Measurements from ENCODE around the gene CRAMP1. TPM values are rescaled to one million over a fixed set of nuclear protein-coding genes. Genes with fewer than 3 reads are reported as not detected.

The CRAMP1 gene, protein sequence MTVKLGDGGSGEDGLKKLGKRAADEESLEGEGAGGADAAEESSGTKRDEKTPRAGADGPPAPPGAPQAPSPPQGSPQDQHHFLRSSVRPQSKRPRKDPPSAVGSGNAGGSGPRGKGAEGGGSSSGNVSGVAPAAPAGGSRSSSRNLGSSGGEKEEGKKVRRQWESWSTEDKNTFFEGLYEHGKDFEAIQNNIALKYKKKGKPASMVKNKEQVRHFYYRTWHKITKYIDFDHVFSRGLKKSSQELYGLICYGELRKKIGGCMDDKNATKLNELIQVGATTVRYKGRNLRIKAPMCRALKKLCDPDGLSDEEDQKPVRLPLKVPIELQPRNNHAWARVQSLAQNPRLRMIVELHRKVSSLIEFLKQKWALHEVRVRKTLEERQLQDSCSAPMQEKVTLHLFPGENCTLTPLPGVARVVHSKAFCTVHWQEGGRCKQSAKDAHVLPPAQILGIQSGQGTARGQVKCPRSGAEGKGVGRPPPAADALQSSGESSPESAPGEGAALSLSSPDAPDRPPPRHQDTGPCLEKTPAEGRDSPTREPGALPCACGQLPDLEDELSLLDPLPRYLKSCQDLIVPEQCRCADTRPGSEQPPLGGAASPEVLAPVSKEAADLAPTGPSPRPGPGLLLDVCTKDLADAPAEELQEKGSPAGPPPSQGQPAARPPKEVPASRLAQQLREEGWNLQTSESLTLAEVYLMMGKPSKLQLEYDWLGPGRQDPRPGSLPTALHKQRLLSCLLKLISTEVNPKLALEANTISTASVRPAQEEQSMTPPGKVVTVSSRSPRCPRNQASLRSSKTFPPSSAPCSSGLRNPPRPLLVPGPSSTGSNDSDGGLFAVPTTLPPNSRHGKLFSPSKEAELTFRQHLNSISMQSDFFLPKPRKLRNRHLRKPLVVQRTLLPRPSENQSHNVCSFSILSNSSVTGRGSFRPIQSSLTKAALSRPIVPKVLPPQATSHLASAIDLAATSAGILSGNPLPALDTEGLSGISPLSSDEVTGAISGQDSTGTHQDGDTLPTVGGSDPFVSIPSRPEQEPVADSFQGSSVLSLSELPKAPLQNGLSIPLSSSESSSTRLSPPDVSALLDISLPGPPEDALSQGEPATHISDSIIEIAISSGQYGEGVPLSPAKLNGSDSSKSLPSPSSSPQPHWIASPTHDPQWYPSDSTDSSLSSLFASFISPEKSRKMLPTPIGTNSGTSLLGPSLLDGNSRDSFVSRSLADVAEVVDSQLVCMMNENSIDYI (N-terminal part only)
- 5.2 TPM for total RNA-seq

DNA sequence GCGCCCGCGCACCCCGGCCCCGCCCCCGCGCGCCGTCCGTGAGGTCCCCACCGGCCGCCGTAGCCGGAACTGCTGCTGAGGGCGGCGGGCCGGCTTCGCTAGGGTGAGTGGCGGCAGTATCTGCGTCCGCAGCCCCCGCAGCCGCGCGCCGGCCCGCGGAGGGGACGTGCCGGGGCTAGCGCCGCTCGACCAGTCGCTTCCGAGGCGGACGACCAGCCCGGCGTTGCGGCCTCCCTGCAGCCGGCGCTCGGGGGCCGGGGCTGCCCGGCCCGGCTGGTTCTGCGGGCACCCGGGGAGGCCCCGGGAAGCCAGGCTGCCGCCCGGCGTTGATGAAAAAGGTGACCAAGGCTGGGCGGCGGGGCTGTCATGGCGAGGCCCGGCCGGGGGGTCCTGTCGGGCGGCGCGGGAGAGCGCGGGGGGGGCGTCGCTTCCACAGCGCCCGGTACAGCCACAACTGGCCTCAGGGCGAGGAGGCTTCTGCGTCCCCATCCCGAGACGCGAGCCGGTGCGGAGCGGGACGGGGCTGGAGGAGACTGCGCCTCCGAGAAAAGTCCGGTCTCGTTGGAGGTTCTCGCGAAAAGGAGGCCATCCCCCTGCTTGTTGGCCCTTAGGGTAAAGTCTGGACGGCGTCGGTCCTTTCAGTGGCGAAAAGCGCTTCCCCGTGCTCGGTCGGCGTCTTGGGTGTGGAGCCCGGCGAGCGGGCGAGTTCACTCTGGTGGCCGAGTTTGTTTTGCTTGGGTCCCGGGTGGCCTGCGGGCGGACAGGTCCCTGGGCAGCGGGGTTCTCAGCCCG is at the start of gene CRAMP1:
Gene CRAMP1, plus strand, starts transcription at position 41 of the 792 bp plus-strand sequence. CDS start 2,280 bp downstream, outside the sequence.
- no peaks in the 10 kb centered on the region for H3K9me3 ChIP-seq (ENCODE audit: control insufficient read depth in 3 of 3, low read length in 3 of 3)

DNA sequence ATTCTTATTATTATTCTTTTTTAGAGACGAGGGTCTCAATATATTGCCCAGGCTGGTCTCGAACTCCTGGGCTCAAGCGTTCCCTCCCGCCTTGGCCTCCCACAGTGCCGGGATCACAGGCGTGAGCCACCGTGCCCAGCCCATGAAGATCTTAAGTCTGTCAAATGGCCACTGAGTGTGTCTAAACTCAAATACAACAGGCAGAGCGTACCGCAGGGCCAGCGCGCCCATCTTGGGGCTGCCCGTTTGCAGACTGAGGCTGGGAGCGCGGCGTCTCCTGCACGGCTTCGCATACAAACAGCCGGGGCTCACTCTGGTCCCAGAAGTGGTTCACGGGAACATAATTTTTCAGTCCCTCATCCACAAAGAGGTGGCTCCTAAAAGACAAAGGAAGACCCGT is 48.4 kb upstream of the CRAMP1 start:
- Histone ChIP-seq H3K9ac (ENCODE audit: low read depth in 1 of 3, low read length in 3 of 3) (no peak overlapping the region), H3K27ac (ENCODE audit: low read depth, low read length) (no peak overlapping the region), H3K4me3 (ENCODE audit: low read length in 3 of 3) (no peak overlapping the region), H3K9me3 (ENCODE audit: control insufficient read depth in 3 of 3, low read length in 3 of 3) (no peaks in the 10 kb centered on the region), H3K27me3 (ENCODE audit: control insufficient read depth in 3 of 3, insufficient read depth in 3 of 3, low read length in 3 of 3) (no peaks in the 10 kb centered on the region), H3K36me3 (ENCODE audit: control insufficient read depth in 3 of 3, insufficient read depth in 3 of 3, low read length in 3 of 3) (peaks cover 26 to 38% (median 34%) of the 10 kb centered on the region in 3 donors), H3K4me1 (ENCODE audit: control insufficient read depth in 3 of 3, insufficient read depth in 3 of 3, low read length in 3 of 3) (peaks cover 0 to 2% (median 0%) of the 10 kb centered on the region in 3 donors)

More for the DNA sequence above, at the start of gene CRAMP1:
- Histone ChIP-seq H3K27me3 (ENCODE audit: control insufficient read depth in 3 of 3, insufficient read depth in 3 of 3, low read length in 3 of 3) (no peaks in the 10 kb centered on the region), H3K36me3 (ENCODE audit: control insufficient read depth in 3 of 3, insufficient read depth in 3 of 3, low read length in 3 of 3) (peaks cover 0 to 9% (median 6%) of the 10 kb centered on the region in 3 donors), H3K4me3 (ENCODE audit: low read length in 3 of 3) (peak within 1 kb of the TSS; percentile 85 to 86 (median 85)), H3K9ac (ENCODE audit: low read depth in 1 of 3, low read length in 3 of 3) (peak within 1 kb of the TSS; percentile 87 to 90 (median 89)), H3K4me1 (ENCODE audit: control insufficient read depth in 3 of 3, insufficient read depth in 3 of 3, low read length in 3 of 3) (peaks cover 47 to 54% (median 48%) of the 10 kb centered on the region in 3 donors), H3K27ac (ENCODE audit: low read depth, low read length) (peak within 1 kb of the TSS; percentile 75)

DNA sequence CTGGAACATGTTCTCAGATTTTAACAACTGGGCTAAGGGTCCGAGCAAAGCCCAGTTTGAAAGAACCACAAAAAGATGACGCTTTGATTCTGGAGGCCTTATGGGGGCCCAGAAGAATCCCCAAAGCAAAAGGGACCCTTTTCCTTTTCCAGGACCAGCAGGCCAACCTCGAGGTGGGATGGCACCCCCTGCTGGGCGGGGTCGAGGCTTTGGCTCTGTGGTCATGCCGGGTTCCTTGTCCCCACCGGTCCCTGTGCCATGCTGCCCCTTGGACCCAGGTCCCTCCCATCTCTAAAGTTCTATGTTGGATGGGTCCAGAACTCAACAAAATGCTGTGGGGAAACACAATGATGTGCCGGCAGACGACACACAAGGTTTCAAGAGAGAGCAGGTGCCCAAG is 47.8 kb upstream of the CRAMP1 start:
- H3K4me1 ChIP-seq (ENCODE audit: control insufficient read depth in 3 of 3, insufficient read depth in 3 of 3, low read length in 3 of 3) = no peaks in the 10 kb centered on the region
- H3K9ac ChIP-seq (ENCODE audit: low read depth in 1 of 3, low read length in 3 of 3) = no peak overlapping the region
- H3K4me3 ChIP-seq (ENCODE audit: low read length in 3 of 3) = no peak overlapping the region
- H3K27me3 ChIP-seq (ENCODE audit: control insufficient read depth in 3 of 3, insufficient read depth in 3 of 3, low read length in 3 of 3) = no peaks in the 10 kb centered on the region
- H3K27ac ChIP-seq (ENCODE audit: low read depth, low read length) = no peak overlapping the region
- H3K9me3 ChIP-seq (ENCODE audit: control insufficient read depth in 3 of 3, low read length in 3 of 3) = no peaks in the 10 kb centered on the region
- peaks cover 21 to 34% (median 29%) of the 10 kb centered on the region in 3 donors for H3K36me3 ChIP-seq (ENCODE audit: control insufficient read depth in 3 of 3, insufficient read depth in 3 of 3, low read length in 3 of 3)

DNA sequence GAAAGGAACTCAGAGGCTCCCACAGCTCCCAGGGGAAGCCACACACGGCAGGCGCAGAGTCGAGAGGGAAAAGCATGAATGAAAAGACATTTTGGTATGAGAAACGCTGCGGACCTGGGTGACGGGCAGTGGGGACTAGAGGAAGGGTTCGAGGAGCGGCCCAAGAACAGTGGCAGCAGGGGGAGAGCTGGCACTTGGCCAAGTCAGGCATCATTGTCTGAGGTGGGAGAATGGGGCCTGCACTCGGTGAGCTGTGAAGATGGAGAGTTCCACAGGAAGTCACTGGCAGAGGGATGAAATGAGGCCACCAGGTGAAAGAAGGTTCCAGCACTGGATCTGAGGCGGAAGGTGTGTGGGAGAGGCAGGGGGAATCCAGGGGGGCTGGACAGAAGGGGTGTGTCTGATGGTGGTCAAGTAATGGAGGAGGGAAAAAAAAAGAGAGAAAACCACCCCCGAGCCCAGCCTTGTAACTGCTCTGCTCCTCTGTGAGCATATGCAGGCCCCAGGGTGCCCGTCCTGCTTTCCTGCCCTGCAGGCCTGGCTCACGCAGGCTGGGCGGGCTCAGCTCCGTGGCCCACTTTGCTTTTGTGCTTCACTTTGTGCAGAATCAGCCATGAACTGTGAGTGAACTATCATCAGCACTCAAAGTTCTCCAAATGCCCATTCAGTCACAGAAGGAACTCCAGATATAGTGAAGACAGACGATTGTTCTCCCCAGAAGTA is 46.9 kb upstream of the CRAMP1 start:
- H3K36me3 ChIP-seq (ENCODE audit: control insufficient read depth in 3 of 3, insufficient read depth in 3 of 3, low read length in 3 of 3) = peaks cover 13 to 28% (median 23%) of the 10 kb centered on the region in 3 donors
- no peak overlapping the region for H3K27ac ChIP-seq (ENCODE audit: low read depth, low read length)

DNA sequence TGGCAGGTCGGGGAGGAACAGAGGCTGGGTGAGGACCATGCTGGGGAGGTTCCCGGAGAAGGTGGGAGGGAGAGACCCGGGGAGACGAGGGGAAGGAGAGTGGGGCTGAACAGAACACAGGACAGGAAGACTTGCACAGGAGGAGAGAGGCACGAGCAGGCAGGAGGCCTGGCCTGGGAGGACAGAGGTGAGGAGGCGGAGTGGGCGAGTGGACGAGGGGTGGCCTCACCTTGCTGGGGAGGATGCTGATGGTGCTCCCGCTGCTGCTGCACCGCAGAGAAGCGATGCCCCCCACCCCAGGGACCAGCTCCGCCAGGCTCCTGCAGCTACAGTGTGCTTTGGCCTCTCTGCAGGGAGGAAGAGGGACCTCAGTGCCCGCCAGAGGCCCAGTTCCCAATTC is 44.2 kb upstream of the CRAMP1 start:
- peaks cover 4 to 13% (median 4%) of the 10 kb centered on the region in 3 donors for H3K36me3 ChIP-seq (ENCODE audit: control insufficient read depth in 3 of 3, insufficient read depth in 3 of 3, low read length in 3 of 3)
- no peaks in the 10 kb centered on the region for H3K4me1 ChIP-seq (ENCODE audit: control insufficient read depth in 3 of 3, insufficient read depth in 3 of 3, low read length in 3 of 3)

More for the DNA sequence above, 46.9 kb upstream of the CRAMP1 start:
- Histone ChIP-seq H3K4me3 (ENCODE audit: low read length in 3 of 3) (no peak overlapping the region), H3K4me1 (ENCODE audit: control insufficient read depth in 3 of 3, insufficient read depth in 3 of 3, low read length in 3 of 3) (no peaks in the 10 kb centered on the region), H3K9me3 (ENCODE audit: control insufficient read depth in 3 of 3, low read length in 3 of 3) (no peaks in the 10 kb centered on the region), H3K9ac (ENCODE audit: low read depth in 1 of 3, low read length in 3 of 3) (no peak overlapping the region), H3K27me3 (ENCODE audit: control insufficient read depth in 3 of 3, insufficient read depth in 3 of 3, low read length in 3 of 3) (no peaks in the 10 kb centered on the region)

DNA sequence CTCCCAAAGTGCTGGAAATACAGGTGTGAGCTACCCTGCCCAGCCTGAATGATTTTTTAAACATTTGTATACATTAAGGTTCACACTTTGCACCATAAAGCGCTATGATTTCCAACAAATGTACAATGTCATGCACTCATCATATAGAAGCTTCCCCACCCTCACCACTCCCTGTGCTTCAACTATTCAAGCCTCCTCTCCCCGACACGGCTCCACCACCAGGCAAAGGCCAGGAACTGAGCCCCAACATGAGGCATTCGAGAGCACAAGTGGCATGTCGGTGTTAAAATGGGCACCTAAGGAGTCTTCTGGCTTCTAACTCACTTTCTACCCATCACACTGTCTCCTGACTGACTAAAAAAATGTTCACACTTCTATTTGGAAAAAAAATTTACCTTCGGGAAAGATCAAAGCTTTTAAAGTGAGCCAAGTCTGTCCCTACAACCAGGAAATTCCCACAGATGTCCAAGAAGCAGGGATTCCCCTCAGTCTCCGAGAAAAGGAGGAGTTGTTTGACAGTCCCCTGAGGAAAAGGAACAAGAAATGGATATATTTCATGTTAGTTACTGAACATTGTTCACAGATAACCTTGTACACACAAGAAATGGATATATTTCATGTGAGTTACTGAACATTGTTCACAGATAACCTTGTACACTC is 41.0 kb upstream of the CRAMP1 start:
- H3K4me3 ChIP-seq (ENCODE audit: low read length in 3 of 3) = no peak overlapping the region
- no peaks in the 10 kb centered on the region for H3K4me1 ChIP-seq (ENCODE audit: control insufficient read depth in 3 of 3, insufficient read depth in 3 of 3, low read length in 3 of 3)
- no peak overlapping the region for H3K9ac ChIP-seq (ENCODE audit: low read depth in 1 of 3, low read length in 3 of 3)
- H3K9me3 ChIP-seq (ENCODE audit: control insufficient read depth in 3 of 3, low read length in 3 of 3) = no peaks in the 10 kb centered on the region
- H3K27me3 ChIP-seq (ENCODE audit: control insufficient read depth in 3 of 3, insufficient read depth in 3 of 3, low read length in 3 of 3) = no peaks in the 10 kb centered on the region
- peaks cover 4 to 10% (median 4%) of the 10 kb centered on the region in 3 donors for H3K36me3 ChIP-seq (ENCODE audit: control insufficient read depth in 3 of 3, insufficient read depth in 3 of 3, low read length in 3 of 3)
- no peak overlapping the region for H3K27ac ChIP-seq (ENCODE audit: low read depth, low read length)

More for the DNA sequence above, 44.2 kb upstream of the CRAMP1 start:
- Histone ChIP-seq H3K4me3 (ENCODE audit: low read length in 3 of 3) (no peak overlapping the region), H3K9ac (ENCODE audit: low read depth in 1 of 3, low read length in 3 of 3) (no peak overlapping the region), H3K9me3 (ENCODE audit: control insufficient read depth in 3 of 3, low read length in 3 of 3) (no peaks in the 10 kb centered on the region), H3K27me3 (ENCODE audit: control insufficient read depth in 3 of 3, insufficient read depth in 3 of 3, low read length in 3 of 3) (no peaks in the 10 kb centered on the region), H3K27ac (ENCODE audit: low read depth, low read length) (no peak overlapping the region)

DNA sequence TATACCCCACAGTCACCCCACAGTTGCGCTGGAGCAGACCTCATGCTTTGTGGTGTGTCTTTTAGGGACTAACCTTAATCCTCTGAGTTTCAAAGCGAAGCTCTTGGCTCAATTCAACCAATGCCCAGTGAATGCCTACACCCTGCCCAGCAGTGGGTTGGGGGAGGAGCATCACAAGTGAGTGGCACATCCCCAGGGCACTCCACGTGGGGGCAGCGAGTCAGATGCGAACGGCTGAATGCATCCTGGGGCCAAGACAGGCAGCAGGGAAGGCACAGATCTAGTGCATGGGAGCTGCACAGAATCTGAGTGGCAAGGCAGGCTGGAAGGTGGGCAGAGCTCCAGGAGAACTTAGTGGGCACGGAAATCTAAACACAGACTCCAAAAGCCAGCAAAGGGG is 39.5 kb upstream of the CRAMP1 start:
- Histone ChIP-seq H3K36me3 (ENCODE audit: control insufficient read depth in 3 of 3, insufficient read depth in 3 of 3, low read length in 3 of 3) (peaks cover 4 to 10% (median 4%) of the 10 kb centered on the region in 3 donors), H3K4me3 (ENCODE audit: low read length in 3 of 3) (no peak overlapping the region), H3K27ac (ENCODE audit: low read depth, low read length) (no peak overlapping the region), H3K9ac (ENCODE audit: low read depth in 1 of 3, low read length in 3 of 3) (no peak overlapping the region), H3K4me1 (ENCODE audit: control insufficient read depth in 3 of 3, insufficient read depth in 3 of 3, low read length in 3 of 3) (no peaks in the 10 kb centered on the region), H3K9me3 (ENCODE audit: control insufficient read depth in 3 of 3, low read length in 3 of 3) (no peaks in the 10 kb centered on the region), H3K27me3 (ENCODE audit: control insufficient read depth in 3 of 3, insufficient read depth in 3 of 3, low read length in 3 of 3) (no peaks in the 10 kb centered on the region)

DNA sequence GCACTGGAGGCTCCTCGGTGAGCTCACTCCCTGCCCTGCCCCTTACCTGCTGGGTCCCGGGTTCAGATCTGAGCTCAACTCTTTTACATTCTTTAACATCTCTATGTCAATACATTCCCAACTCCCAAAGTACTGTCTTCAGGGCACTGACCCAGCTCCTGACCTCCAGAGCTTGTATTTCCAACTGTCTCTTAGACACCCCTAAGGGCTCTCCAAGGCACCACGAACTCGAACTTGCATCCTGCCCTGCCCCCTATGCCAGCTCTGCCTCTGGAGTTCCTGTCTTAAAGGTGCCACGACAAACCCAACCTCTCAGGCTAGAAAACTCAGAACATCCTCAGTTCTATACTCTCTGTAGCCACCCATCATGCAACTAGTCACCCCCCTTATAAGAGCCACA is 38.9 kb upstream of the CRAMP1 start:
- Histone ChIP-seq H3K4me3 (ENCODE audit: low read length in 3 of 3) (no peak overlapping the region), H3K9me3 (ENCODE audit: control insufficient read depth in 3 of 3, low read length in 3 of 3) (no peaks in the 10 kb centered on the region), H3K27ac (ENCODE audit: low read depth, low read length) (no peak overlapping the region), H3K36me3 (ENCODE audit: control insufficient read depth in 3 of 3, insufficient read depth in 3 of 3, low read length in 3 of 3) (peaks cover 4 to 10% (median 4%) of the 10 kb centered on the region in 3 donors), H3K4me1 (ENCODE audit: control insufficient read depth in 3 of 3, insufficient read depth in 3 of 3, low read length in 3 of 3) (no peaks in the 10 kb centered on the region), H3K27me3 (ENCODE audit: control insufficient read depth in 3 of 3, insufficient read depth in 3 of 3, low read length in 3 of 3) (no peaks in the 10 kb centered on the region), H3K9ac (ENCODE audit: low read depth in 1 of 3, low read length in 3 of 3) (no peak overlapping the region)
